ENCODE data around the gene ZSCAN25.

ZSCAN25 gene

GRCh38 chr7:99625321-99625720 is 8.6 kb downstream of the ZSCAN25 start:
- no peak for DNase-seq (ENCODE audit: low read depth)
- no peak for TF ChIP-seq CTCF (IDR thresholded peaks at IDR 0.05; ENCODE audit: control insufficient read depth, extremely low read depth, insufficient read depth)
- no peak overlapping the region for H3K4me3 ChIP-seq (ENCODE audit: low read depth, low read length)

GRCh38 chr7:99625961-99626360 is 9.2 kb downstream of the ZSCAN25 start:
- no peak for DNase-seq (ENCODE audit: low read depth)
- TF ChIP-seq CTCF (IDR thresholded peaks at IDR 0.05; ENCODE audit: control insufficient read depth, extremely low read depth, insufficient read depth): no peak
- H3K4me3 ChIP-seq (ENCODE audit: low read depth, low read length): no peak overlapping the region

- no peak for TF ChIP-seq CTCF (IDR thresholded peaks at IDR 0.05; ENCODE audit: control insufficient read depth, extremely low read depth, insufficient read depth)
- H3K4me3 ChIP-seq (ENCODE audit: low read depth, low read length): no peak overlapping the region
- no peak for DNase-seq (ENCODE audit: low read depth)
These were observed 9.9 kb downstream of the ZSCAN25 start for GRCh38 chr7:99626661-99627060.

GRCh38 chr7:99627513-99627912 is 10.8 kb downstream of the ZSCAN25 start:
- no peak for DNase-seq (ENCODE audit: low read depth)
- H3K4me3 ChIP-seq (ENCODE audit: low read depth, low read length): no peak overlapping the region
- TF ChIP-seq CTCF (IDR thresholded peaks at IDR 0.05; ENCODE audit: control insufficient read depth, extremely low read depth, insufficient read depth): no peak

GRCh38 chr7:99628471-99629465 is 12.0 kb downstream of the ZSCAN25 start:
- H3K4me3 ChIP-seq (ENCODE audit: low read depth, low read length): no peak overlapping the region
- DNase-seq (ENCODE audit: low read depth): no peak
- no peak for TF ChIP-seq CTCF (IDR thresholded peaks at IDR 0.05; ENCODE audit: control insufficient read depth, extremely low read depth, insufficient read depth)

- DNase-seq (ENCODE audit: low read depth): no peak
- H3K4me3 ChIP-seq (ENCODE audit: low read depth, low read length): no peak overlapping the region
- TF ChIP-seq CTCF (IDR thresholded peaks at IDR 0.05; ENCODE audit: control insufficient read depth, extremely low read depth, insufficient read depth): no peak
These were observed 12.9 kb downstream of the ZSCAN25 start for GRCh38 chr7:99629643-99630042.

Data from LNCaP clone FGC (cell line).